DOHH2 (cell line): Measurements from ENCODE around the gene XRCC3.
"Not testable (repeated sequence)": the region's sequence is repeated elsewhere in the genome, so short reads cannot be mapped to it uniquely, and the experiment has no call there.

Experiments used
- H3F3A ChIP-seq: fragments of 200-600 bp; sonication (generic), shearing (Covaris generic); 2 replicates; pipeline ENCODE4 v1.6.0; 2016; ENCODE audit warnings: antibody characterized with exemption, mild to moderate bottlenecking; ENCODE audit not compliant: control insufficient read depth, insufficient read depth
- H3K27ac ChIP-seq: fragments of 200-600 bp; sonication (generic); 2 replicates; pipeline ENCODE4 v1.5.1; 2014; ENCODE audit warnings: low read depth, mild to moderate bottlenecking, low read length, moderate library complexity
- H3K27me3 ChIP-seq: fragments of 200-600 bp; sonication (generic); 2 replicates; pipeline ENCODE4 v1.6.1; 2014; ENCODE audit warnings: mild to moderate bottlenecking, low read length, mixed read lengths; ENCODE audit not compliant: control insufficient read depth
- H3K36me3 ChIP-seq: fragments of 200-600 bp; sonication (generic); 2 replicates; pipeline ENCODE4 v1.6.1; 2014; ENCODE audit warnings: mild to moderate bottlenecking, low read length, moderate library complexity, mixed read lengths; ENCODE audit not compliant: control insufficient read depth
- H3K4me1 ChIP-seq: fragments of 200-600 bp; sonication (generic); 2 replicates; pipeline ENCODE4 v1.6.1; 2014; ENCODE audit warnings: mild to moderate bottlenecking, low read length, mixed read lengths; ENCODE audit not compliant: control insufficient read depth
- H3K4me2 ChIP-seq: fragments of 200-600 bp; sonication (generic); 2 replicates; pipeline ENCODE4 v1.6.0; 2014; ENCODE audit warnings: mild to moderate bottlenecking, low read length, moderate library complexity
- H3K4me3 ChIP-seq: fragments of 200-600 bp; sonication (generic); 2 replicates; pipeline ENCODE4 v1.5.1; 2014; ENCODE audit warnings: mild to moderate bottlenecking, low read length, mixed read lengths
- H3K79me2 ChIP-seq: fragments of 200-600 bp; sonication (generic); 2 replicates; pipeline ENCODE4 v1.6.1; 2014; ENCODE audit warnings: mild to moderate bottlenecking, low read length, mixed read lengths; ENCODE audit not compliant: control insufficient read depth
- H3K9me2 ChIP-seq: fragments of 200-600 bp; sonication (generic); replicated peaks from 2 replicates; pipeline ENCODE4 v1.6.1; 2014; ENCODE audit warnings: mild to moderate bottlenecking, low read length, mixed read lengths; ENCODE audit not compliant: control insufficient read depth
- H3K9me3 ChIP-seq: fragments of 200-600 bp; sonication (generic); 2 replicates; pipeline ENCODE4 v1.6.1; 2014; ENCODE audit warnings: antibody characterized with exemption, low read length, mixed read lengths; ENCODE audit not compliant: control insufficient read depth, insufficient read depth
- H4K20me1 ChIP-seq: fragments of 200-600 bp; sonication (generic); 2 replicates; pipeline ENCODE4 v1.6.0; 2014; ENCODE audit warnings: low read depth, mild to moderate bottlenecking, antibody characterized with exemption, low read length, moderate library complexity; ENCODE audit not compliant: control insufficient read depth, insufficient read depth
- EZH2phosphoT487 ChIP-seq: fragments of 200-600 bp; sonication (generic); IDR thresholded peaks from 2 replicates; pipeline ENCODE4 v1.6.1; 2017; ENCODE audit warnings: borderline replicate concordance, mild to moderate bottlenecking, antibody characterized with exemption, low read length, moderate library complexity, mixed read lengths
- TF ChIP-seq, protein P1 (sequence below): fragments of 200-600 bp; sonication (generic); IDR thresholded peaks from one replicate; pipeline ENCODE4 v1.5.1; 2014; ENCODE audit warnings: antibody characterized with exemption, mild to moderate bottlenecking, low read depth, low read length; ENCODE audit not compliant: poor library complexity, severe bottlenecking

XRCC3 gene

GRCh38 chr14:103693515-103693914 lies 21.7 kb downstream of the XRCC3 start:
- no peak for TF ChIP-seq EZH2phosphoT487
- TF ChIP-seq, protein P1, sequence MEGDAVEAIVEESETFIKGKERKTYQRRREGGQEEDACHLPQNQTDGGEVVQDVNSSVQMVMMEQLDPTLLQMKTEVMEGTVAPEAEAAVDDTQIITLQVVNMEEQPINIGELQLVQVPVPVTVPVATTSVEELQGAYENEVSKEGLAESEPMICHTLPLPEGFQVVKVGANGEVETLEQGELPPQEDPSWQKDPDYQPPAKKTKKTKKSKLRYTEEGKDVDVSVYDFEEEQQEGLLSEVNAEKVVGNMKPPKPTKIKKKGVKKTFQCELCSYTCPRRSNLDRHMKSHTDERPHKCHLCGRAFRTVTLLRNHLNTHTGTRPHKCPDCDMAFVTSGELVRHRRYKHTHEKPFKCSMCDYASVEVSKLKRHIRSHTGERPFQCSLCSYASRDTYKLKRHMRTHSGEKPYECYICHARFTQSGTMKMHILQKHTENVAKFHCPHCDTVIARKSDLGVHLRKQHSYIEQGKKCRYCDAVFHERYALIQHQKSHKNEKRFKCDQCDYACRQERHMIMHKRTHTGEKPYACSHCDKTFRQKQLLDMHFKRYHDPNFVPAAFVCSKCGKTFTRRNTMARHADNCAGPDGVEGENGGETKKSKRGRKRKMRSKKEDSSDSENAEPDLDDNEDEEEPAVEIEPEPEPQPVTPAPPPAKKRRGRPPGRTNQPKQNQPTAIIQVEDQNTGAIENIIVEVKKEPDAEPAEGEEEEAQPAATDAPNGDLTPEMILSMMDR, result no peak
- Histone ChIP-seq H3K79me2 (peaks cover 61% of the 10 kb centered on the region), H3K4me1 (peaks cover 98% of the 10 kb centered on the region), H3K9me3 (no peaks in the 10 kb centered on the region), H3K27me3 (no peaks in the 10 kb centered on the region), H3K4me2 (no peak overlapping the region), H3F3A (peaks cover 46% of the 10 kb centered on the region), H3K9me2 (no peaks in the 10 kb centered on the region), H3K27ac (no peak overlapping the region; the same call in 1 of the 2 replicates), H3K4me3 (no peak overlapping the region), H3K36me3 (peaks cover 65% of the 10 kb centered on the region), H4K20me1 (no peaks in the 10 kb centered on the region)

GRCh38 chr14:103692871-103693270 lies 22.4 kb downstream of the XRCC3 start:
- Histone ChIP-seq H3K9me3 (no peaks in the 10 kb centered on the region), H3K4me2 (peak overlapping the region; percentile 80), H3K4me3 (peak overlapping the region; percentile 70), H3F3A (peaks cover 47% of the 10 kb centered on the region), H3K4me1 (peaks cover 95% of the 10 kb centered on the region), H3K79me2 (peaks cover 57% of the 10 kb centered on the region), H3K36me3 (peaks cover 61% of the 10 kb centered on the region), H3K9me2 (no peaks in the 10 kb centered on the region), H3K27ac (peak overlapping the region; percentile 92), H3K27me3 (no peaks in the 10 kb centered on the region), H4K20me1 (no peaks in the 10 kb centered on the region)
- TF ChIP-seq, protein P1, result no peak
- no peak for TF ChIP-seq EZH2phosphoT487

DNA sequence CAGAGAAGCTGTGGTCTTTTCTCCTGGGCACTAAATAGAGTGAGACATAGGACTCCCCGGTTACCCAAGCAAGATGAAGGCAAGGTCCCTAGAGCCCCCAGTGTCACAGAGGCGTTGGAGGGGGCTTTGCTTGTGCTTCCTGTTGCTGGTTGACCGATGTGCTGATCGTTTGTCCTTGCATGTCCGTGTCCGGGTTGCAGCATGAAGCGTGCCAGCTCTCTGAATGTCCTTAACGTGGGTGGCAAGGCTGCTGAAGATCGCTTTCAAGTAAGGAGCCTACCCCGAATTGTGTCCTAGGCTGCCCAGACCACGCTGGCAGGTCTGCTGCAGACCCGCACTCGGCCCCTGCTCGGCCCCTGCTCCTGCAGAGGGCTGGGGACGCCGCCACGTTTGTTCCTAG lies 23.1 kb downstream of the XRCC3 start:
- H3K4me2 ChIP-seq, result peak overlapping the region; percentile 80
- H4K20me1 ChIP-seq, result no peaks in the 10 kb centered on the region
- H3K9me3 ChIP-seq, result no peaks in the 10 kb centered on the region
- peaks cover 50% of the 10 kb centered on the region for H3K79me2 ChIP-seq
- peaks cover 58% of the 10 kb centered on the region for H3K36me3 ChIP-seq
- H3K9me2 ChIP-seq, result no peaks in the 10 kb centered on the region
- H3K27ac ChIP-seq, result peak overlapping the region; percentile 92
- peaks cover 52% of the 10 kb centered on the region for H3F3A ChIP-seq
- H3K4me1 ChIP-seq, result peaks cover 88% of the 10 kb centered on the region
- H3K27me3 ChIP-seq, result no peaks in the 10 kb centered on the region
- H3K4me3 ChIP-seq, result peak overlapping the region; percentile 70
- TF ChIP-seq EZH2phosphoT487, result no peak
- TF ChIP-seq, protein P1, result no peak

- not testable (repeated sequence) for H4K20me1 ChIP-seq, H3K27me3 ChIP-seq, H3K9me3 ChIP-seq, H3K9me2 ChIP-seq
- Histone ChIP-seq H3F3A (peaks cover 47% of the 10 kb centered on the region), H3K27ac (peak overlapping the region; percentile 92), H3K4me2 (peak overlapping the region; percentile 80), H3K36me3 (peaks cover 57% of the 10 kb centered on the region), H3K79me2 (peaks cover 45% of the 10 kb centered on the region), H3K4me3 (peak overlapping the region; percentile 70), H3K4me1 (peaks cover 83% of the 10 kb centered on the region)
These were observed 23.6 kb downstream of the XRCC3 start for GRCh38 chr14:103691655-103692054.
